H9 (cell line): Measurements from ENCODE around the gene SETBP1. TPM values are rescaled to one million over a fixed set of nuclear protein-coding genes. Genes with fewer than 3 reads are reported as not detected.

ENCODE experiments used
- DNase-seq: peaks from one replicate; pipeline ENCODE4 v3.0.0-alpha.2; 2017
- H2AFZ ChIP-seq: one replicate; pipeline ENCODE4 v1.6.1; 2013; ENCODE audit warnings: mild to moderate bottlenecking, low read length, control low read depth, moderate library complexity
- H2AK5ac ChIP-seq: 2 replicates; pipeline ENCODE4 v1.6.1; 2013; ENCODE audit warnings: low read length, control low read depth, mixed read lengths; ENCODE audit not compliant: insufficient read length
- H2BK120ac ChIP-seq: one replicate; pipeline ENCODE4 v1.6.1; 2013; ENCODE audit warnings: low read depth, mild to moderate bottlenecking, low read length, control low read depth, inconsistent platforms; ENCODE audit not compliant: poor library complexity, severe bottlenecking
- H2BK12ac ChIP-seq: 2 replicates; pipeline ENCODE4 v1.6.1; 2013; ENCODE audit warnings: low read length, control low read depth, mixed read lengths, low read depth; ENCODE audit not compliant: insufficient read length
- H2BK15ac ChIP-seq: 2 replicates; pipeline ENCODE4 v1.6.1; 2013; ENCODE audit warnings: low read depth, low read length, control low read depth
- H2BK20ac ChIP-seq: one replicate; pipeline ENCODE4 v1.6.1; 2013; ENCODE audit warnings: low read depth, mild to moderate bottlenecking, low read length, control low read depth, inconsistent platforms; ENCODE audit not compliant: poor library complexity, severe bottlenecking
- H2BK5ac ChIP-seq: 2 replicates; pipeline ENCODE4 v1.6.1; 2013; ENCODE audit warnings: low read length, control low read depth, mixed read lengths; ENCODE audit not compliant: insufficient read length
- H3K14ac ChIP-seq: 2 replicates; pipeline ENCODE4 v1.6.1; 2013; ENCODE audit warnings: low read length, control low read depth; ENCODE audit not compliant: insufficient read depth
- H3K18ac ChIP-seq: 2 replicates; pipeline ENCODE4 v1.6.1; 2013; ENCODE audit warnings: low read depth, mild to moderate bottlenecking, mixed read lengths, low read length, control low read depth; ENCODE audit not compliant: insufficient read length
- H3K23ac ChIP-seq: 2 replicates; pipeline ENCODE4 v1.6.1; 2013; ENCODE audit warnings: low read length, control low read depth, mixed read lengths, low read depth; ENCODE audit not compliant: insufficient read length
- H3K23me2 ChIP-seq: 2 replicates; pipeline ENCODE4 v1.6.1; 2013; ENCODE audit warnings: low read depth, mild to moderate bottlenecking, mixed read lengths, low read length, control low read depth; ENCODE audit not compliant: insufficient read length, poor library complexity, severe bottlenecking
- H3K27ac ChIP-seq: 2 replicates; pipeline ENCODE4 v1.5.1; 2013; ENCODE audit warnings: low read length, control low read depth, mixed read lengths, low read depth; ENCODE audit not compliant: insufficient read length
- H3K27me3 ChIP-seq: 2 replicates; pipeline ENCODE4 v1.6.1; 2013; ENCODE audit warnings: low read length, control low read depth, inconsistent platforms; ENCODE audit not compliant: insufficient read depth
- H3K4ac ChIP-seq: 2 replicates; pipeline ENCODE4 v1.6.1; 2013; ENCODE audit warnings: low read depth, mild to moderate bottlenecking, control low read depth, inconsistent platforms, low read length, moderate library complexity
- H3K4me1 ChIP-seq: 2 replicates; pipeline ENCODE4 v1.6.1; 2013; ENCODE audit warnings: low read length, control low read depth, inconsistent platforms; ENCODE audit not compliant: insufficient read depth
- H3K4me2 ChIP-seq: 2 replicates; pipeline ENCODE4 v1.6.1; 2013; ENCODE audit warnings: low read length, control low read depth, mixed read lengths; ENCODE audit not compliant: insufficient read length, insufficient read depth
- H3K56ac ChIP-seq: 2 replicates; pipeline ENCODE4 v1.6.1; 2013; ENCODE audit warnings: low read depth, mild to moderate bottlenecking, mixed read lengths, low read length, control low read depth; ENCODE audit not compliant: insufficient read length
- H3K79me1 ChIP-seq: 2 replicates; pipeline ENCODE4 v1.6.1; 2013; ENCODE audit warnings: low read depth, mild to moderate bottlenecking, moderate library complexity, low read length, control low read depth, inconsistent platforms; ENCODE audit not compliant: insufficient read depth, poor library complexity, severe bottlenecking
- H3K79me2 ChIP-seq: 2 replicates; pipeline ENCODE4 v1.6.1; 2013; ENCODE audit warnings: low read length, control low read depth, inconsistent platforms; ENCODE audit not compliant: insufficient read depth
- H3K9ac ChIP-seq: 2 replicates; pipeline ENCODE4 v1.6.1; 2013; ENCODE audit warnings: low read length, control low read depth, mixed read lengths; ENCODE audit not compliant: insufficient read length; ENCODE audit errors: extremely low read depth
- H3K9me3 ChIP-seq: one replicate; pipeline ENCODE4 v1.6.1; 2013; ENCODE audit warnings: low read depth, low read length, inconsistent platforms; ENCODE audit not compliant: control insufficient read depth
- H3T11ph ChIP-seq: one replicate; pipeline ENCODE4 v1.6.1; 2013; ENCODE audit warnings: mild to moderate bottlenecking, low read length, control low read depth, inconsistent platforms
- H4K20me1 ChIP-seq: one replicate; pipeline ENCODE4 v1.6.1; 2013; ENCODE audit not compliant: control insufficient read depth, insufficient read length, insufficient read depth
- H4K5ac ChIP-seq: 2 replicates; pipeline ENCODE4 v1.6.1; 2013; ENCODE audit warnings: low read depth, mild to moderate bottlenecking, mixed read lengths, low read length, control low read depth; ENCODE audit not compliant: insufficient read length
- H4K8ac ChIP-seq: replicated peaks from 2 replicates; pipeline ENCODE4 v1.6.1; 2013; ENCODE audit warnings: low read length, control low read depth, mixed read lengths, low read depth; ENCODE audit not compliant: insufficient read length
- H4K91ac ChIP-seq: 2 replicates; pipeline ENCODE4 v1.6.1; 2013; ENCODE audit warnings: low read depth, mild to moderate bottlenecking, moderate library complexity, mixed read lengths, low read length, control low read depth; ENCODE audit not compliant: insufficient read length
- H3K27ac Mint-ChIP-seq, 3 experiments: 2 replicates in 2 of 3; 3 replicates in 1 of 3; pipeline ENCODE4 v1.8.0; 2020 to 2021; ENCODE audit warnings: mixed read lengths in 3 of 3, mild to moderate bottlenecking in 1 of 3, moderate library complexity in 1 of 3
- H3K27me3 Mint-ChIP-seq: 2 replicates; pipeline ENCODE4 v1.8.0; 2021; ENCODE audit warnings: low read depth, mild to moderate bottlenecking, moderate library complexity, mixed read lengths
- H3K36me3 Mint-ChIP-seq, 3 experiments: 2 replicates in 2 of 3; 3 replicates in 1 of 3; pipeline ENCODE4 v1.8.0; 2020 to 2021; ENCODE audit warnings: low read depth in 3 of 3, mixed read lengths in 3 of 3; ENCODE audit not compliant: insufficient read depth in 1 of 3
- H3K4me1 Mint-ChIP-seq, 2 experiments: 2 replicates each; pipeline ENCODE4 v1.8.0; 2020; ENCODE audit warnings: mixed read lengths in 2 of 2
- H3K4me3 Mint-ChIP-seq, 2 experiments: 2 replicates in 1 of 2; 3 replicates in 1 of 2; pipeline ENCODE4 v1.8.0; 2020 to 2021; ENCODE audit warnings: mild to moderate bottlenecking in 2 of 2, mixed read lengths in 2 of 2, moderate library complexity in 1 of 2
- H3K9me3 Mint-ChIP-seq, 2 experiments: 2 replicates in 1 of 2; 3 replicates in 1 of 2; pipeline ENCODE4 v1.8.0; 2020; ENCODE audit warnings: mild to moderate bottlenecking in 2 of 2, mixed read lengths in 2 of 2, moderate library complexity in 1 of 2
- WGBS: extraction: QIAGEN DNeasy Blood & Tissue Kit; methylation state at CpG from one replicate; pipeline ENCODE4 v1.1.7; 2013; ENCODE audit warnings: missing lambda C conversion rate, low lambda C conversion rate, mixed read lengths; ENCODE audit not compliant: insufficient read length; ENCODE audit errors: extremely low coverage; 5-methylcytosine and 5-hydroxymethylcytosine counted together
- total RNA-seq: library from RNA; stranded (reverse); gene quantifications from 2 replicates; pipeline ENCODE4 v1.2.1, GENCODE V29; 2021
- TF ChIP-seq, protein P1 (sequence below): fragments of 200-600 bp; sonication (generic); conservative IDR thresholded peaks from 3 replicates; pipeline ENCODE4 v1.8.0; 2021; ENCODE audit warnings: antibody characterized with exemption, mild to moderate bottlenecking

The SETBP1 gene
- total RNA-seq, 1 experiment from 2014 or later, result 4.6 TPM

- Histone ChIP-seq H3K18ac (no peak overlapping the region), H3K9ac (no peak overlapping the region), H2BK5ac (no peak overlapping the region), H4K91ac (no peak overlapping the region), H3K79me1 (peaks cover 3% of the 10 kb centered on the region), H3K56ac (no peak overlapping the region), H4K20me1 (no peaks in the 10 kb centered on the region), H3K4me2 (no peak overlapping the region), H3K14ac (no peak overlapping the region; the same call in 1 of the 2 replicates), H2AK5ac (no peak overlapping the region), H2BK20ac (no peak overlapping the region), H3T11ph (no peak overlapping the region), H2AFZ (no peak overlapping the region), H3K27me3 (no peaks in the 10 kb centered on the region), H3K4ac (no peak overlapping the region), H3K4me1 (no peaks in the 10 kb centered on the region), H3K79me2 (no peaks in the 10 kb centered on the region), H4K5ac (no peak overlapping the region), H3K23me2 (no peaks in the 10 kb centered on the region), H4K8ac (no peak overlapping the region), H3K9me3 (no peaks in the 10 kb centered on the region), H3K23ac (no peak overlapping the region), H2BK120ac (no peak overlapping the region), H2BK15ac (no peak overlapping the region), H3K27ac (no peak overlapping the region), H2BK12ac (no peak overlapping the region)
- H3K4me3 Mint-ChIP-seq, result no peak overlapping the region
- DNase-seq, result no peak
- no peaks in the 10 kb centered on the region; a peak in 1 of 5 replicates for H3K9me3 Mint-ChIP-seq
- H3K27me3 Mint-ChIP-seq, result no peaks in the 10 kb centered on the region
- TF ChIP-seq, protein P1, sequence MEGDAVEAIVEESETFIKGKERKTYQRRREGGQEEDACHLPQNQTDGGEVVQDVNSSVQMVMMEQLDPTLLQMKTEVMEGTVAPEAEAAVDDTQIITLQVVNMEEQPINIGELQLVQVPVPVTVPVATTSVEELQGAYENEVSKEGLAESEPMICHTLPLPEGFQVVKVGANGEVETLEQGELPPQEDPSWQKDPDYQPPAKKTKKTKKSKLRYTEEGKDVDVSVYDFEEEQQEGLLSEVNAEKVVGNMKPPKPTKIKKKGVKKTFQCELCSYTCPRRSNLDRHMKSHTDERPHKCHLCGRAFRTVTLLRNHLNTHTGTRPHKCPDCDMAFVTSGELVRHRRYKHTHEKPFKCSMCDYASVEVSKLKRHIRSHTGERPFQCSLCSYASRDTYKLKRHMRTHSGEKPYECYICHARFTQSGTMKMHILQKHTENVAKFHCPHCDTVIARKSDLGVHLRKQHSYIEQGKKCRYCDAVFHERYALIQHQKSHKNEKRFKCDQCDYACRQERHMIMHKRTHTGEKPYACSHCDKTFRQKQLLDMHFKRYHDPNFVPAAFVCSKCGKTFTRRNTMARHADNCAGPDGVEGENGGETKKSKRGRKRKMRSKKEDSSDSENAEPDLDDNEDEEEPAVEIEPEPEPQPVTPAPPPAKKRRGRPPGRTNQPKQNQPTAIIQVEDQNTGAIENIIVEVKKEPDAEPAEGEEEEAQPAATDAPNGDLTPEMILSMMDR, result no peak
- WGBS, result no CpG with 5 or more reads among the region's 3 CpGs
- peaks cover 3 to 9% of the 10 kb centered on the region in 2 experiments; a peak in 3 of 4 replicates for H3K4me1 Mint-ChIP-seq
- no peak overlapping the region for H3K27ac Mint-ChIP-seq
- H3K36me3 Mint-ChIP-seq, result no peaks in the 10 kb centered on the region
Observed at GRCh38 chr18:44689736-44690135, 9.0 kb downstream of the SETBP1 start.
